K562 (cell line): ENCODE results near the gene DENND6B. TPM values are rescaled to one million over a fixed set of nuclear protein-coding genes. Genes with fewer than 3 reads are reported as not detected.

Experiments
- ATAC-seq: fragments of 200-7000 bp; cut with Tn5 transposase; 3 replicates; pipeline ENCODE4 v1.9.1; 2020; ENCODE audit warnings: moderate library complexity
- BruUV-seq: library from RNA; stranded (reverse); fragments of 400-500 nt; replicated peaks from 2 replicates; lab custom pipeline; 2021; lab: Mats Ljungman, UMichigan
- CTCF ChIA-PET: fragments of 300-600 bp; formaldehyde crosslinking; extraction: SDS; loops from one replicate; lab custom pipeline; 2021; ENCODE audit warnings: low intra/inter-chr PET ratio; lab: Yijun Ruan, JAX
- POLR2A ChIA-PET: fragments of 300-600, 350-650 bp; sonication (Branson Sonifier 250); formaldehyde crosslinking; extraction: SDS; loops from one replicate; lab custom pipeline; 2021; ENCODE audit warnings: antibody characterized with exemption, inconsistent platforms; lab: Yijun Ruan, JAX
- DNase-seq, 4 experiments: peaks; one replicate each; pipeline versions ENCODE4 v3.0.0 to v3.0.0-alpha.2; 2011 to 2018; ENCODE audit warnings: low spot score in 3 of 4, mixed read lengths in 3 of 4; ENCODE audit errors: extremely low read depth in 1 of 4
- FAIRE-seq: peaks from 2 replicates; lab custom pipeline; 2011; peaks lifted over from hg19 to GRCh38; lab: Jason Lieb, UNC
- H2AFZ ChIP-seq: 2 replicates; pipeline ENCODE4 v1.6.0; 2011; ENCODE audit warnings: low read depth, low read length, control low read depth, inconsistent platforms
- H3K27ac ChIP-seq: fragments of 200-600 bp; 3 replicates; pipeline ENCODE4 v1.8.0; 2011; ENCODE audit warnings: low read depth, mild to moderate bottlenecking, control low read depth, inconsistent platforms, low read length, moderate library complexity, mixed read lengths; ENCODE audit errors: extremely low read depth
- H3K27me3 ChIP-seq, 2 experiments: fragments of 300-600 bp in 1 of 2; 2 replicates in 1 of 2; 3 replicates in 1 of 2; pipeline versions ENCODE4 v1.6.0 to v1.8.0; 2011; ENCODE audit warnings: inconsistent platforms in 2 of 2, low read length in 2 of 2, mild to moderate bottlenecking in 1 of 2, mixed read lengths in 1 of 2, moderate library complexity in 1 of 2; ENCODE audit not compliant: control insufficient read depth in 2 of 2, insufficient read depth in 2 of 2
- H3K36me3 ChIP-seq: fragments of 300-600 bp; 3 replicates; pipeline ENCODE4 v1.8.0; 2011; ENCODE audit warnings: mild to moderate bottlenecking, low read length, inconsistent platforms; ENCODE audit not compliant: control insufficient read depth, insufficient read depth
- H3K4me1 ChIP-seq, 2 experiments: fragments of 200-600 bp in 1 of 2; replicated peaks in 1 of 2; 2 replicates in 1 of 2; 3 replicates in 1 of 2; pipeline versions ENCODE4 v1.5.1 to v1.8.0; 2011; ENCODE audit warnings: inconsistent platforms in 2 of 2, low read length in 2 of 2, mild to moderate bottlenecking in 1 of 2, mixed read lengths in 1 of 2, moderate library complexity in 1 of 2; ENCODE audit not compliant: control insufficient read depth in 2 of 2, insufficient read depth in 2 of 2
- H3K4me2 ChIP-seq: 2 replicates; pipeline ENCODE4 v1.6.1; 2011; ENCODE audit warnings: low read length, control low read depth, inconsistent platforms, mixed read lengths; ENCODE audit not compliant: insufficient read depth
- H3K4me3 ChIP-seq: fragments of 200-600 bp; sonication (generic), shearing (Covaris generic); 2 replicates; pipeline ENCODE4 v1.5.1; 2016; ENCODE audit warnings: control low read depth, inconsistent platforms
- H3K79me2 ChIP-seq: fragments of 200-600 bp; 3 replicates; pipeline ENCODE4 v1.8.0; 2011; ENCODE audit warnings: low read length, inconsistent platforms; ENCODE audit not compliant: control insufficient read depth, insufficient read depth
- H3K9ac ChIP-seq, 2 experiments: 2 replicates each; pipeline versions ENCODE4 v1.6.0 to v1.6.1; 2011; ENCODE audit warnings: low read depth in 2 of 2, low read length in 2 of 2, control low read depth in 1 of 2, inconsistent platforms in 1 of 2, mild to moderate bottlenecking in 1 of 2, mixed read lengths in 1 of 2; ENCODE audit not compliant: insufficient read depth in 1 of 2
- H3K9me1 ChIP-seq: one replicate; pipeline ENCODE4 v1.6.0; 2011; ENCODE audit warnings: inconsistent platforms, mild to moderate bottlenecking, low read length, moderate library complexity; ENCODE audit not compliant: control insufficient read depth, insufficient read depth
- H3K9me3 ChIP-seq: replicated peaks from 2 replicates; pipeline ENCODE4 v1.5.1; 2011; ENCODE audit warnings: low read depth, low read length, inconsistent platforms; ENCODE audit not compliant: control insufficient read depth, insufficient read depth
- H4K20me1 ChIP-seq: replicated peaks from 2 replicates; pipeline ENCODE4 v1.6.1; 2011; ENCODE audit warnings: low read length, inconsistent platforms, mixed read lengths; ENCODE audit not compliant: control insufficient read depth, insufficient read depth
- GTF2A2 ChIP-seq: IDR thresholded peaks from 2 replicates; pipeline ENCODE4 v1.6.1; 2016; ENCODE audit warnings: mild to moderate bottlenecking, missing genetic modification characterization, missing compliant biosample characterization
- MTA3 ChIP-seq: fragments of 450-650 bp; formaldehyde crosslinking; IDR thresholded peaks from 2 replicates; pipeline ENCODE4 v1.6.1; 2017; ENCODE audit warnings: mild to moderate bottlenecking, borderline replicate concordance
- PHF20 ChIP-seq: fragments of 450-650 bp; IDR thresholded peaks from 2 replicates; pipeline ENCODE4 v1.6.1; 2018; ENCODE audit not compliant: partially characterized antibody
- POLR2AphosphoS2 ChIP-seq: IDR thresholded peaks from 2 replicates; pipeline ENCODE4 v1.6.1; 2012; ENCODE audit warnings: low read length, improper control_type of control experiment
- SMAD4 ChIP-seq: fragments of 250-450 bp; sonication (Bioruptor Pico); conservative IDR thresholded peaks from 2 replicates; pipeline ENCODE4 v1.8.0; 2021; ENCODE audit warnings: inconsistent platforms, mild to moderate bottlenecking, moderate library complexity
- ZFP36 ChIP-seq: fragments of 150-350 bp; IDR thresholded peaks from 2 replicates; pipeline ENCODE4 v1.6.1; 2018; ENCODE audit warnings: low read length, low read depth; ENCODE audit not compliant: partially characterized antibody
- ZNF431 ChIP-seq: sonication (generic); formaldehyde crosslinking; IDR thresholded peaks from 2 replicates; pipeline ENCODE4 v1.8.0; 2022; ENCODE audit warnings: mild to moderate bottlenecking, missing genetic modification reagents
- ZNF589 ChIP-seq: fragments of 200-800 bp; sonication (Bioruptor generic); IDR thresholded peaks from 2 replicates; pipeline ENCODE4 v1.6.1; 2016; ENCODE audit warnings: low read depth, missing genetic modification characterization, missing compliant biosample characterization
- whole genome bisulfite sequencing: fragments of 100-300 bp; shearing (Covaris generic); methylation state at CpG from one replicate; pipeline ENCODE4 v1.1.6; 2016; ENCODE audit warnings: low coverage, mixed read lengths; ENCODE audit not compliant: insufficient coverage; ENCODE audit errors: missing lambda C conversion rate; 5-methylcytosine and 5-hydroxymethylcytosine counted together
- in situ Hi-C: fragments of 300-500 bp; cut with MboI; formaldehyde crosslinking; loops from 4 replicates; pipeline ENCODE4 v1.15.0; 2018; ENCODE audit warnings: inconsistent platforms, mixed read lengths
- intact Hi-C: fragments of 100-400 bp; cut with micrococcal nuclease; formaldehyde crosslinking; loops from 2 replicates; pipeline ENCODE4 v1.14.2; 2022
- polyA plus RNA-seq, 8 experiments: library from polyadenylated mRNA; depleted of rRNA in 4 of 8; stranded (reverse) in 5 of 8; unstranded in 3 of 8; fragments of >200 nt; fragmentation: Nextera tagmentation in 2 of 8; fragmentation: Illumina TruSeq in 1 of 8; extraction: Ambion mirVana in 2 of 8; extraction: Trizol in 1 of 8; gene quantifications; 2 replicates each; pipeline versions ENCODE4 v1.2.1 to v1.2.3, GENCODE V29; 2011 to 2014; ENCODE audit warnings: inconsistent platforms in 1 of 8, missing spikeins in 1 of 8
- total RNA-seq, 7 experiments: library from RNA; depleted of rRNA in 6 of 7; stranded (reverse); fragments of >200 nt in 6 of 7; fragmentation: Illumina TruSeq in 2 of 7; extraction: Trizol in 2 of 7; gene quantifications; 2 replicates each; pipeline versions ENCODE4 v1.2.1 to v1.2.3, GENCODE V29; 2011 to 2021; ENCODE audit warnings: low replicate concordance in 1 of 7
- TF ChIP-seq, protein P1 (sequence below): fragments of 450-650 bp; formaldehyde crosslinking; IDR thresholded peaks from 2 replicates; pipeline ENCODE4 v1.4.0; 2020; ENCODE audit warnings: mild to moderate bottlenecking
- TF ChIP-seq, protein P2 (sequence below): sonication (generic); formaldehyde crosslinking; IDR thresholded peaks from 2 replicates; pipeline ENCODE4 v1.8.0; 2022; ENCODE audit warnings: missing genetic modification reagents, mild to moderate bottlenecking, borderline replicate concordance

DENND6B gene
- total and polyA plus RNA-seq, 9 of the 15 experiments (the other 6 are each of a cell fraction or from before 2014, with no cell fraction given): 0.07 to 3.7 (median 1.5) TPM

DNA sequence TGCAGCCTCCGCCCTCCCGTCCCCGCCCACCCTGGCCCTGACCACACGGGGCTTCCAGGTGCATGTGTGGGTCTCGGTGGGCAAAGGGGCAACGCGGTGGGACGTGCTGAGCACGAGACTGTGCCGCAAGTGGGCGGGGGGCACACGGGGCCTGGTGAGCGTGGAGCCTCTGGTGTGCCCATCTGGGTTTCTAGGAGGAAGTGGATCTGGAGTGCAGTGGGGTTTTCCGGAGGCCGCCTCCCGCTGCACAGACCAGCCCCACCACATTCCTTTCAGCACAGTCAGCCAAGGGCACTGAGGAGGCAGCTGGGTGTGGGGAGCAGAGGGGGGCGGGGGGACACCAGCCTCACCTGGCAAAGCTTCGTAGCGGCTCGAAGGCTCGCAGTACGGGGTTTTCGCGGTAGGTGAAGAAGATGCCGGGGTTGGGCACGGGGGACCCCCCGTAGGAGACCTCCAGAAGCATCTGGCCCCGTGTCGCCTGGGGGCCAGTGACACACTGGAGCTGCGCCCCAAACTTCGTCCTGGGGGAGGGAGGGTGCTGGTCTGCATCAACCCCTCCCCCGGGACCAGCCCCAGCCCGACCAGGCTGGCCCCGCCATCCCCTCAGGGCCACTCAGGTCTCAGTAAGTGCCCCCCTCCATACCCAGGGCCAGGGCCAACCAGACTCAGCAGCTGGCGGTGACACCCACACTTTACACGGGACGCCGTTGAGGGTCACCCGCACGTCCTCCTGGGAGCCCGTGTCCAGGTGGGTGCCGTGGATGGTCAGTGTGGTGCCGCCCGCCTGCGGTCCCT, 44.3 kb downstream of the DENND6B start:
- WGBS: 94% methylated on average over 12 of the region's 45 CpGs
- in situ Hi-C loops (no loop called here), intact Hi-C loops (no loop called here)
- Histone ChIP-seq H3K27me3 (no peaks in the 10 kb centered on the region), H3K9me1 (no peaks in the 10 kb centered on the region), H3K4me3 (no peak overlapping the region), H2AFZ (no peak overlapping the region), H3K27ac (no peak overlapping the region), H4K20me1 (no peaks in the 10 kb centered on the region), H3K79me2 (no peaks in the 10 kb centered on the region), H3K9ac (no peak overlapping the region), H3K36me3 (peaks cover 48% of the 10 kb centered on the region; the same call in 1 of the 3 replicates), H3K4me2 (no peak overlapping the region), H3K9me3 (no peaks in the 10 kb centered on the region), H3K4me1 (peaks cover 0 to 24% of the 10 kb centered on the region in 2 experiments; a peak in 2 of 5 replicates)
- FAIRE-seq (no peak), DNase-seq (no peak), ATAC-seq (no peak)
- POLR2A ChIA-PET: interaction anchor here (0.8 kb wide), 1 partner anchor 12 kb away, joined by 3 read pairs; no protein-coding TSS in a partner anchor
- CTCF ChIA-PET: no interaction called here
- TF ChIP-seq ZFP36: no peak
- TF ChIP-seq, protein P1, sequence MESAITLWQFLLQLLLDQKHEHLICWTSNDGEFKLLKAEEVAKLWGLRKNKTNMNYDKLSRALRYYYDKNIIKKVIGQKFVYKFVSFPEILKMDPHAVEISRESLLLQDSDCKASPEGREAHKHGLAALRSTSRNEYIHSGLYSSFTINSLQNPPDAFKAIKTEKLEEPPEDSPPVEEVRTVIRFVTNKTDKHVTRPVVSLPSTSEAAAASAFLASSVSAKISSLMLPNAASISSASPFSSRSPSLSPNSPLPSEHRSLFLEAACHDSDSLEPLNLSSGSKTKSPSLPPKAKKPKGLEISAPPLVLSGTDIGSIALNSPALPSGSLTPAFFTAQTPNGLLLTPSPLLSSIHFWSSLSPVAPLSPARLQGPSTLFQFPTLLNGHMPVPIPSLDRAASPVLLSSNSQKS: no peak
- no peak for TF ChIP-seq SMAD4
- TF ChIP-seq, protein P2, sequence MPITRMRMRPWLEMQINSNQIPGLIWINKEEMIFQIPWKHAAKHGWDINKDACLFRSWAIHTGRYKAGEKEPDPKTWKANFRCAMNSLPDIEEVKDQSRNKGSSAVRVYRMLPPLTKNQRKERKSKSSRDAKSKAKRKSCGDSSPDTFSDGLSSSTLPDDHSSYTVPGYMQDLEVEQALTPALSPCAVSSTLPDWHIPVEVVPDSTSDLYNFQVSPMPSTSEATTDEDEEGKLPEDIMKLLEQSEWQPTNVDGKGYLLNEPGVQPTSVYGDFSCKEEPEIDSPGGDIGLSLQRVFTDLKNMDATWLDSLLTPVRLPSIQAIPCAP: no peak
- no peak for TF ChIP-seq GTF2A2
- TF ChIP-seq POLR2AphosphoS2: no peak
- TF ChIP-seq ZNF431: no peak
- TF ChIP-seq MTA3: no peak
- TF ChIP-seq PHF20: no peak
- TF ChIP-seq ZNF589 (CRISPR knock-in tag): no peak
- no TSS peak for BruUV-seq
